K562 (cell line): Measurements from ENCODE around the gene CACYBP. TPM values are rescaled to one million over a fixed set of nuclear protein-coding genes. Genes with fewer than 3 reads are reported as not detected.

Source experiments
- CBX1 ChIP-seq: sonication (generic); IDR thresholded peaks from 2 replicates; pipeline ENCODE4 v1.6.1; 2016; ENCODE audit warnings: antibody characterized with exemption, low read depth, mild to moderate bottlenecking
- CHD4 ChIP-seq: fragments of 200-600 bp; sonication (generic); IDR thresholded peaks from 3 replicates; pipeline ENCODE4 v1.6.1; 2012; ENCODE audit warnings: low read depth, mild to moderate bottlenecking, mixed read lengths, low read length, inconsistent platforms; ENCODE audit not compliant: insufficient read depth, insufficient replicate concordance, poor library complexity, severe bottlenecking
- HDGF ChIP-seq: fragments of 450-650 bp; IDR thresholded peaks from 2 replicates; pipeline ENCODE4 v1.6.1; 2016
- ILK ChIP-seq: fragments of 450-650 bp; IDR thresholded peaks from 2 replicates; pipeline ENCODE4 v1.6.1; 2016; ENCODE audit warnings: missing genetic modification characterization, low read depth, mild to moderate bottlenecking, missing compliant biosample characterization, moderate library complexity, borderline replicate concordance
- MAZ ChIP-seq, 2 experiments: fragments of 450-650 bp in 1 of 2; sonication (generic) in 1 of 2; formaldehyde crosslinking; IDR thresholded peaks in 1 of 2; conservative IDR thresholded peaks in 1 of 2; 2 replicates each; pipeline versions ENCODE4 v1.4.0 to v1.5.0; 2020; ENCODE audit warnings: mild to moderate bottlenecking in 1 of 2, missing genetic modification reagents in 1 of 2
- MEIS2 ChIP-seq: fragments of 450-650 bp; IDR thresholded peaks from 2 replicates; pipeline ENCODE4 v1.6.1; 2014; ENCODE audit warnings: mild to moderate bottlenecking; ENCODE audit not compliant: partially characterized antibody
- NR2C2 ChIP-seq, 2 experiments: fragments of 200-800 bp in 1 of 2; sonication (Bioruptor generic) in 1 of 2; sonication (generic) in 1 of 2; formaldehyde crosslinking in 1 of 2; IDR thresholded peaks; 2 replicates each; pipeline versions ENCODE4 v1.6.1 to v1.8.0; 2016 to 2022; ENCODE audit warnings: mild to moderate bottlenecking in 1 of 2, missing compliant biosample characterization in 1 of 2, missing genetic modification characterization in 1 of 2, missing genetic modification reagents in 1 of 2
- POLR2AphosphoS2 ChIP-seq: IDR thresholded peaks from 2 replicates; pipeline ENCODE4 v1.6.1; 2012; ENCODE audit warnings: low read length, improper control_type of control experiment
- SLC30A9 ChIP-seq: fragments of 250-450 bp; sonication (Bioruptor Pico); IDR thresholded peaks from 2 replicates; pipeline ENCODE4 v1.8.0; 2022; ENCODE audit warnings: mild to moderate bottlenecking, moderate library complexity
- SMAD4 ChIP-seq: fragments of 250-450 bp; sonication (Bioruptor Pico); conservative IDR thresholded peaks from 2 replicates; pipeline ENCODE4 v1.8.0; 2021; ENCODE audit warnings: inconsistent platforms, mild to moderate bottlenecking, moderate library complexity
- ZNF253 ChIP-seq: fragments of 250-450 bp; sonication (Bioruptor Pico); conservative IDR thresholded peaks from 2 replicates; pipeline ENCODE4 v1.6.1; 2021; ENCODE audit warnings: mild to moderate bottlenecking
- ZNF436 ChIP-seq: fragments of 250-450, 450-650 bp; sonication (Bioruptor Pico); formaldehyde crosslinking; IDR thresholded peaks from 2 replicates; pipeline ENCODE4 v1.7.0; 2020; ENCODE audit warnings: mild to moderate bottlenecking
- ZSCAN29 ChIP-seq: fragments of 450-650 bp; IDR thresholded peaks from 2 replicates; pipeline ENCODE4 v1.6.1; 2017
- polyA plus RNA-seq, 8 experiments: library from polyadenylated mRNA; depleted of rRNA in 4 of 8; stranded (reverse) in 5 of 8; unstranded in 3 of 8; fragments of >200 nt; fragmentation: Nextera tagmentation in 2 of 8; fragmentation: Illumina TruSeq in 1 of 8; extraction: Ambion mirVana in 2 of 8; extraction: Trizol in 1 of 8; gene quantifications; 2 replicates each; pipeline versions ENCODE4 v1.2.1 to v1.2.3, GENCODE V29; 2011 to 2014; ENCODE audit warnings: inconsistent platforms in 1 of 8, missing spikeins in 1 of 8
- total RNA-seq, 7 experiments: library from RNA; depleted of rRNA in 6 of 7; stranded (reverse); fragments of >200 nt in 6 of 7; fragmentation: Illumina TruSeq in 2 of 7; extraction: Trizol in 2 of 7; gene quantifications; 2 replicates each; pipeline versions ENCODE4 v1.2.1 to v1.2.3, GENCODE V29; 2011 to 2021; ENCODE audit warnings: low replicate concordance in 1 of 7
- TF ChIP-seq, protein P1 (sequence below), 3 experiments: fragments of 200-800 bp in 1 of 3; fragments of 250-450 bp in 1 of 3; fragments of 450-650 bp in 1 of 3; sonication (Bioruptor Pico) in 1 of 3; sonication (Bioruptor generic) in 1 of 3; formaldehyde crosslinking in 1 of 3; IDR thresholded peaks; 2 replicates each; pipeline versions ENCODE4 v1.6.1 to v1.8.0; 2016 to 2022; ENCODE audit warnings: mild to moderate bottlenecking in 2 of 3, missing genetic modification characterization in 2 of 3, missing compliant biosample characterization in 1 of 3, moderate library complexity in 1 of 3
- TF ChIP-seq, protein P2 (sequence below): fragments of 250-450 bp; sonication (Bioruptor Pico); IDR thresholded peaks from 2 replicates; pipeline ENCODE4 v1.5.0; 2022; ENCODE audit warnings: mild to moderate bottlenecking
- TF ChIP-seq, protein P3 (sequence below): fragments of 450-650 bp; IDR thresholded peaks from 2 replicates; pipeline ENCODE4 v1.7.1; 2018; ENCODE audit warnings: mild to moderate bottlenecking, low read depth; ENCODE audit not compliant: partially characterized antibody

CACYBP gene
- total and polyA plus RNA-seq, 9 of the 15 experiments (the other 6 are each of a cell fraction or from before 2014, with no cell fraction given) = 147 to 1,576 (median 488) TPM

DNA sequence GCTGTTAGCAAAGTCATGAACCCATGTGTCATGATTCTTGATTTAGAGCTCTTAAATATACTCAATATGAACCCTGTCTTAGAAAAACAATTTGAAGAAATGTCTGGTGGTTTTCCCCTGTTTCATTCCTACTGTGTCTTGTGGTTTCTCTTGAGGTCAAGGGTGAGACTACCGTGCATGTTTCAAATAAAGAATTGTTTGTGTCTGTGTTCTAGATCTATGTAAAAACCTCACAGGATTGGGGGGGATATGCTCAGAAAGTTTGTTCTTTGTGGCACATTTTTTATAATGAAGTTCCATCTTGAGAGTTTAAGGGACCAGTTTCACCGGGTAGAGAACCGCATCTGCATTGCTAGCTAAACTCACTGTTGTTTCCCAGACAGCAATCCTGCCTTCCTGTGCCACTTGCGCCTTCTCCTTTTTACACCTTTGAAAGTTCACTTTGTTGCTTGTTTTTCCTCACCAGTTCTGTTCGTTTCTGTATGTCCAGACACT, 30.9 kb upstream of the CACYBP start (continued):
- TF ChIP-seq, protein P1, sequence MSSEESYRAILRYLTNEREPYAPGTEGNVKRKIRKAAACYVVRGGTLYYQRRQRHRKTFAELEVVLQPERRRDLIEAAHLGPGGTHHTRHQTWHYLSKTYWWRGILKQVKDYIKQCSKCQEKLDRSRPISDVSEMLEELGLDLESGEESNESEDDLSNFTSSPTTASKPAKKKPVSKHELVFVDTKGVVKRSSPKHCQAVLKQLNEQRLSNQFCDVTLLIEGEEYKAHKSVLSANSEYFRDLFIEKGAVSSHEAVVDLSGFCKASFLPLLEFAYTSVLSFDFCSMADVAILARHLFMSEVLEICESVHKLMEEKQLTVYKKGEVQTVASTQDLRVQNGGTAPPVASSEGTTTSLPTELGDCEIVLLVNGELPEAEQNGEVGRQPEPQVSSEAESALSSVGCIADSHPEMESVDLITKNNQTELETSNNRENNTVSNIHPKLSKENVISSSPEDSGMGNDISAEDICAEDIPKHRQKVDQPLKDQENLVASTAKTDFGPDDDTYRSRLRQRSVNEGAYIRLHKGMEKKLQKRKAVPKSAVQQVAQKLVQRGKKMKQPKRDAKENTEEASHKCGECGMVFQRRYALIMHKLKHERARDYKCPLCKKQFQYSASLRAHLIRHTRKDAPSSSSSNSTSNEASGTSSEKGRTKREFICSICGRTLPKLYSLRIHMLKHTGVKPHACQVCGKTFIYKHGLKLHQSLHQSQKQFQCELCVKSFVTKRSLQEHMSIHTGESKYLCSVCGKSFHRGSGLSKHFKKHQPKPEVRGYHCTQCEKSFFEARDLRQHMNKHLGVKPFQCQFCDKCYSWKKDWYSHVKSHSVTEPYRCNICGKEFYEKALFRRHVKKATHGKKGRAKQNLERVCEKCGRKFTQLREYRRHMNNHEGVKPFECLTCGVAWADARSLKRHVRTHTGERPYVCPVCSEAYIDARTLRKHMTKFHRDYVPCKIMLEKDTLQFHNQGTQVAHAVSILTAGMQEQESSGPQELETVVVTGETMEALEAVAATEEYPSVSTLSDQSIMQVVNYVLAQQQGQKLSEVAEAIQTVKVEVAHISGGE (CRISPR knock-in tag; IDR thresholded peaks at IDR 0.05) = no peak
- TF ChIP-seq ZNF436 (CRISPR knock-in tag) (no peak), SLC30A9 (CRISPR knock-in tag) (no peak), ZSCAN29 (no peak), POLR2AphosphoS2 (no peak), SMAD4 (0 out of 2 replicates have a peak, but pooled peaks have one; percentile 8), ZNF253 (CRISPR knock-in tag) (no peak), CHD4 (no peak), MAZ (CRISPR knock-in tag; conservative IDR thresholded peaks at IDR 0.05 in 1 of 2, IDR thresholded peaks at IDR 0.05 in 1 of 2) (no peak), MEIS2 (peak; percentile 82), ILK (tag) (no peak), HDGF (no peak), CBX1 (no peak), NR2C2 (CRISPR knock-in tag; IDR thresholded peaks at IDR 0.05) (no peak), NR2C2 (tag; IDR thresholded peaks at IDR 0.05) (peak; percentile 76)
- TF ChIP-seq, protein P2, sequence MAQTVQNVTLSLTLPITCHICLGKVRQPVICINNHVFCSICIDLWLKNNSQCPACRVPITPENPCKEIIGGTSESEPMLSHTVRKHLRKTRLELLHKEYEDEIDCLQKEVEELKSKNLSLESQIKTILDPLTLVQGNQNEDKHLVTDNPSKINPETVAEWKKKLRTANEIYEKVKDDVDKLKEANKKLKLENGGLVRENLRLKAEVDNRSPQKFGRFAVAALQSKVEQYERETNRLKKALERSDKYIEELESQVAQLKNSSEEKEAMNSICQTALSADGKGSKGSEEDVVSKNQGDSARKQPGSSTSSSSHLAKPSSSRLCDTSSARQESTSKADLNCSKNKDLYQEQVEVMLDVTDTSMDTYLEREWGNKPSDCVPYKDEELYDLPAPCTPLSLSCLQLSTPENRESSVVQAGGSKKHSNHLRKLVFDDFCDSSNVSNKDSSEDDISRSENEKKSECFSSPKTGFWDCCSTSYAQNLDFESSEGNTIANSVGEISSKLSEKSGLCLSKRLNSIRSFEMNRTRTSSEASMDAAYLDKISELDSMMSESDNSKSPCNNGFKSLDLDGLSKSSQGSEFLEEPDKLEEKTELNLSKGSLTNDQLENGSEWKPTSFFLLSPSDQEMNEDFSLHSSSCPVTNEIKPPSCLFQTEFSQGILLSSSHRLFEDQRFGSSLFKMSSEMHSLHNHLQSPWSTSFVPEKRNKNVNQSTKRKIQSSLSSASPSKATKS = no peak
- TF ChIP-seq, protein P3, sequence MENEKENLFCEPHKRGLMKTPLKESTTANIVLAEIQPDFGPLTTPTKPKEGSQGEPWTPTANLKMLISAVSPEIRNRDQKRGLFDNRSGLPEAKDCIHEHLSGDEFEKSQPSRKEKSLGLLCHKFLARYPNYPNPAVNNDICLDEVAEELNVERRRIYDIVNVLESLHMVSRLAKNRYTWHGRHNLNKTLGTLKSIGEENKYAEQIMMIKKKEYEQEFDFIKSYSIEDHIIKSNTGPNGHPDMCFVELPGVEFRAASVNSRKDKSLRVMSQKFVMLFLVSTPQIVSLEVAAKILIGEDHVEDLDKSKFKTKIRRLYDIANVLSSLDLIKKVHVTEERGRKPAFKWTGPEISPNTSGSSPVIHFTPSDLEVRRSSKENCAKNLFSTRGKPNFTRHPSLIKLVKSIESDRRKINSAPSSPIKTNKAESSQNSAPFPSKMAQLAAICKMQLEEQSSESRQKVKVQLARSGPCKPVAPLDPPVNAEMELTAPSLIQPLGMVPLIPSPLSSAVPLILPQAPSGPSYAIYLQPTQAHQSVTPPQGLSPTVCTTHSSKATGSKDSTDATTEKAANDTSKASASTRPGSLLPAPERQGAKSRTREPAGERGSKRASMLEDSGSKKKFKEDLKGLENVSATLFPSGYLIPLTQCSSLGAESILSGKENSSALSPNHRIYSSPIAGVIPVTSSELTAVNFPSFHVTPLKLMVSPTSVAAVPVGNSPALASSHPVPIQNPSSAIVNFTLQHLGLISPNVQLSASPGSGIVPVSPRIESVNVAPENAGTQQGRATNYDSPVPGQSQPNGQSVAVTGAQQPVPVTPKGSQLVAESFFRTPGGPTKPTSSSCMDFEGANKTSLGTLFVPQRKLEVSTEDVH = no peak
